ENCODE data around the gene PARD6G. TPM values are rescaled to one million over a fixed set of nuclear protein-coding genes. Genes with fewer than 3 reads are reported as not detected.

Gene PARD6G
- total RNA-seq, 1 donor from 2014 or later, result not detected

DNA sequence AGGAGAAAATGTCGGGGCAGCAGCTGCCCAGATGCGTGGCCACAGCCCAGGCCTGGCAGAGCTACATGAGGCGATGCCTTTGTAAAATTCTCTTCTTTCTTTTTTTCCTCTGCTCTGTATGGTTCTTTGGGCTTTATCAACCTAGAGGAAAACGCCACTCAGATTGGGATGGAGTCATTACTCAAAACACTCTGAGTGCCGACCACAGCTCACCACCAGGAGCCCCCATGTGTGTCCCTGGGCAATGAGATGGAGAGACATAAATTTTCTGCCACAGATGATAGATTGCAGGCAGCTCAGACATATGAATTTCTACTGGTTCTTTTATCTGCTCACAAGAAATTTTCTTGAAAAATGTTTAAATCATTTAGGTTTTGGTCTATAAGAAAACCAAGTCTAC is 56.0 kb downstream of the PARD6G start:
- intact Hi-C loops (cut with micrococcal nuclease), result no loop called here
- ChIA-PET POLR2A (no interaction called here), CTCF (no interaction called here)
- H3K27me3 Mint-ChIP-seq, result peaks cover 29% of the 10 kb centered on the region
- H3K36me3 Mint-ChIP-seq (ENCODE audit: low read depth), result no peaks in the 10 kb centered on the region
- DNase-seq, result no peak
- H3K9me3 Mint-ChIP-seq, result no peaks in the 10 kb centered on the region
- TF ChIP-seq, protein P1, sequence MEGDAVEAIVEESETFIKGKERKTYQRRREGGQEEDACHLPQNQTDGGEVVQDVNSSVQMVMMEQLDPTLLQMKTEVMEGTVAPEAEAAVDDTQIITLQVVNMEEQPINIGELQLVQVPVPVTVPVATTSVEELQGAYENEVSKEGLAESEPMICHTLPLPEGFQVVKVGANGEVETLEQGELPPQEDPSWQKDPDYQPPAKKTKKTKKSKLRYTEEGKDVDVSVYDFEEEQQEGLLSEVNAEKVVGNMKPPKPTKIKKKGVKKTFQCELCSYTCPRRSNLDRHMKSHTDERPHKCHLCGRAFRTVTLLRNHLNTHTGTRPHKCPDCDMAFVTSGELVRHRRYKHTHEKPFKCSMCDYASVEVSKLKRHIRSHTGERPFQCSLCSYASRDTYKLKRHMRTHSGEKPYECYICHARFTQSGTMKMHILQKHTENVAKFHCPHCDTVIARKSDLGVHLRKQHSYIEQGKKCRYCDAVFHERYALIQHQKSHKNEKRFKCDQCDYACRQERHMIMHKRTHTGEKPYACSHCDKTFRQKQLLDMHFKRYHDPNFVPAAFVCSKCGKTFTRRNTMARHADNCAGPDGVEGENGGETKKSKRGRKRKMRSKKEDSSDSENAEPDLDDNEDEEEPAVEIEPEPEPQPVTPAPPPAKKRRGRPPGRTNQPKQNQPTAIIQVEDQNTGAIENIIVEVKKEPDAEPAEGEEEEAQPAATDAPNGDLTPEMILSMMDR (IDR thresholded peaks at IDR 0.05), result no peak
- H3K4me3 Mint-ChIP-seq, result no peak overlapping the region
- no peak for ATAC-seq (ENCODE audit: low read depth)
- H3K4me1 Mint-ChIP-seq, result no peaks in the 10 kb centered on the region
- no peak overlapping the region for H3K27ac Mint-ChIP-seq

DNA sequence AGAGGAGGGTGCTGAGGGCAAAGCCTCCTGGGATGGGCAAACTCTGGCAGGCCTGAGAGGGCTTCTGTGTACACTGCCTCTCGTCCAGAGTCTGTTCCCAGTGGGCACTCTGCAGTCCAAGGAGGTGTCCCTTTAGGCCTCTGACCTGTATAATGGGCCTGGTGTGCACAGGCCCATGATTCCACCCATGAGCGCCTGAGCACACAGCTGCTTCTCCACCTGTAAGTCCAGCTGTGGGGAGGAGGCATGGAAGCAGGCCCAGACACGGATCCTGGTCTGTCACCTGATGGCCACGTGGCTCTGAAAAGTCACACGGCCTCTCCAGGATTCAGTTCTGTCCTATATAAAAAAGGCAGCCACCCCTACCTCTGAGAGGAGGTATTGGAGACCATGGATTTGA is 57.0 kb downstream of the PARD6G start:
- H3K4me3 Mint-ChIP-seq, result no peak overlapping the region
- intact Hi-C loops (cut with micrococcal nuclease), result no loop called here
- no peaks in the 10 kb centered on the region for H3K9me3 Mint-ChIP-seq
- ChIA-PET CTCF (no interaction called here), POLR2A (no interaction called here)
- H3K4me1 Mint-ChIP-seq, result no peaks in the 10 kb centered on the region
- DNase-seq (no peak), ATAC-seq (ENCODE audit: low read depth) (no peak)
- H3K36me3 Mint-ChIP-seq (ENCODE audit: low read depth), result no peaks in the 10 kb centered on the region
- TF ChIP-seq, protein P1 (IDR thresholded peaks at IDR 0.05), result no peak
- peaks cover 32% of the 10 kb centered on the region for H3K27me3 Mint-ChIP-seq
- no peak overlapping the region for H3K27ac Mint-ChIP-seq

DNA sequence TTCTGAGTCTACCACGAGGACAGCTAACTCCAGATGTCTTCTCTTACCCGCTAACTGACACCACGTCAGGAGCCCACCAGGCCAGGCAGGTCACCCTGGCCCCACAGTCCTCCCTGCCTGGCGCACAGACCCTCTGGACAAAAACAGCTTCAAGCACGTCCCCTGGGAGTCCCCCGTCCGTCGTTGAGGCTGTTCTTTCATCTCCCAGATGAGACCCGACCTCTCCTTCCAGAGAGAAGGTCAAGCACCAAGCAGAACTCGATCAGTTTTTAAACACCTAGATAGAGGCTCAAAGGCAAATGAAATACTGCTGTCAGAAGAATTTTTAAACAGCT is 57.8 kb downstream of the PARD6G start:
- intact Hi-C loops (cut with micrococcal nuclease), result no loop called here
- no peak overlapping the region for H3K27ac Mint-ChIP-seq
- no peaks in the 10 kb centered on the region for H3K9me3 Mint-ChIP-seq
- no peaks in the 10 kb centered on the region for H3K4me1 Mint-ChIP-seq
- peaks cover 26% of the 10 kb centered on the region for H3K27me3 Mint-ChIP-seq
- no peak for ATAC-seq (ENCODE audit: low read depth)
- no peak overlapping the region for H3K4me3 Mint-ChIP-seq
- DNase-seq, result no peak
- H3K36me3 Mint-ChIP-seq (ENCODE audit: low read depth), result no peaks in the 10 kb centered on the region
- TF ChIP-seq, protein P1 (IDR thresholded peaks at IDR 0.05), result no peak
- ChIA-PET POLR2A (no interaction called here), CTCF (no interaction called here)

GRCh38 chr18:80188643-80189530 is 58.4 kb downstream of the PARD6G start:
- Mint-ChIP-seq H3K27ac (no peak overlapping the region), H3K36me3 (ENCODE audit: low read depth) (no peaks in the 10 kb centered on the region), H3K27me3 (peaks cover 25% of the 10 kb centered on the region), H3K4me1 (no peaks in the 10 kb centered on the region), H3K9me3 (no peaks in the 10 kb centered on the region), H3K4me3 (no peak overlapping the region)
- ATAC-seq (ENCODE audit: low read depth), result no peak
- TF ChIP-seq, protein P1 (IDR thresholded peaks at IDR 0.05), result no peak
- CTCF ChIA-PET, result no interaction called here
- intact Hi-C loops (cut with micrococcal nuclease), result no loop called here
- POLR2A ChIA-PET, result no interaction called here
- no peak for DNase-seq

DNA sequence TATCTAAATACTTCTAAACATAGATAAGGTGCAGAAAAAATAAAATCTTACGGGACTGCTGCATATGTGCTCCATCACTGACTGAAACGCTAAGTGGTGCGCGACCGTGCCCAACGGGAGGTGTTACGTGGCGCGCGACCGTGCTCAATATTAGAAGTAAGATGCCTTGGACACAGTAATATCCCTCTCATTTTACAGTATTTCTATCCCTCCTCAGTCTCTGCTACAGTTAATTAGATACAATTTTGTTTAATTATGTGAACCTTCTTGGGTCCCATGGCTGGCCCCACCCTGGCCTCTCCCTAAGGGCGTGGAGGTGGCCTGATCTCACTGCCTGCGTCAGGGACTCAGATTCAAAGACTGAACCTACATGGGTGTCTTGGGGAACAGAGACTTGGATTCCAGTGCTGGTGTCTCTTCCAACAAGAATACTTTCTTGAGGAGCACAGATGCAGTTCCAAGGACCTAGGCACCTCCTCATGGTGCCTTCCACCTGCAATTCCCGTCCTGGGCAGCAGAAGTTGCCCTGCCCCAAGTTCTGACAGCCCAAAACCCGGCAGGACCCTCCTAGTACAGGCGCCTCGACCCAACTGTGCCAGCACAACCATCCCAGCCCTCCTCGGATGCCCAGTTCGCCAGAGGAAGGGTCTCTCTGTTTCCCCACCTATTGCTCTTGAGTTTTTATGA is 59.2 kb downstream of the PARD6G start:
- no peak overlapping the region for H3K27ac Mint-ChIP-seq
- intact Hi-C loops (cut with micrococcal nuclease), result no loop called here
- no peaks in the 10 kb centered on the region for H3K36me3 Mint-ChIP-seq (ENCODE audit: low read depth)
- H3K9me3 Mint-ChIP-seq, result no peaks in the 10 kb centered on the region
- H3K4me3 Mint-ChIP-seq, result no peak overlapping the region
- H3K27me3 Mint-ChIP-seq, result peaks cover 23% of the 10 kb centered on the region
- DNase-seq, result no peak
- no peaks in the 10 kb centered on the region for H3K4me1 Mint-ChIP-seq
- ATAC-seq (ENCODE audit: low read depth), result no peak
- ChIA-PET CTCF (no interaction called here), POLR2A (no interaction called here)
- TF ChIP-seq, protein P1 (IDR thresholded peaks at IDR 0.05), result no peak
